GM12872 (cell line): ENCODE measurements around the gene TARS3.

Experiments
- CTCF ChIP-seq: IDR thresholded peaks from 3 replicates; pipeline ENCODE4 v1.5.1; 2011; ENCODE audit warnings: low read depth, mild to moderate bottlenecking, low read length, moderate library complexity; ENCODE audit not compliant: insufficient read depth

The TARS3 gene

GRCh38 chr15:101618076-101618475 is 106.2 kb downstream of the TARS3 start:
- TF ChIP-seq CTCF = no peak

- no peak for TF ChIP-seq CTCF
Measured at GRCh38 chr15:101617390-101617965, 106.8 kb downstream of the TARS3 start.

GRCh38 chr15:101615986-101616848 is 108.1 kb downstream of the TARS3 start:
- no peak for TF ChIP-seq CTCF

- TF ChIP-seq CTCF = no peak
Measured at GRCh38 chr15:101615414-101615985, 108.8 kb downstream of the TARS3 start.

- no peak for TF ChIP-seq CTCF
Measured at GRCh38 chr15:101614761-101615160, 109.5 kb downstream of the TARS3 start.

- no peak for TF ChIP-seq CTCF
Measured at GRCh38 chr15:101614001-101614585, 110.2 kb downstream of the TARS3 start.
